ENCODE measurements around the gene OR5K3. TPM values are rescaled to one million over a fixed set of nuclear protein-coding genes. Genes with fewer than 3 reads are reported as not detected.

OR5K3 gene
- total RNA-seq, 1 experiment from 2014 or later = not detected

GRCh38 chr3:98388147-98388546 lies 2.3 kb upstream of the OR5K3 start:
- H3K56ac ChIP-seq (ENCODE audit: insufficient read length, low read depth, low read length) = no peak overlapping the region
- H2AFZ ChIP-seq (ENCODE audit: low read length) = no peak overlapping the region
- Mint-ChIP-seq H3K27me3 (ENCODE audit: low read depth) (no peaks in the 10 kb centered on the region), H3K36me3 (ENCODE audit: insufficient read depth in 1 of 3, low read depth in 3 of 3) (no peaks in the 10 kb centered on the region), H3K27ac (no peak overlapping the region), H3K4me3 (no peak overlapping the region), H3K9me3 (no peaks in the 10 kb centered on the region), H3K4me1 (no peaks in the 10 kb centered on the region)
- H3K27ac ChIP-seq (ENCODE audit: insufficient read length, low read depth, low read length) = no peak overlapping the region
- no peaks in the 10 kb centered on the region for H4K20me1 ChIP-seq (ENCODE audit: control insufficient read depth, insufficient read depth, insufficient read length)
- no peak overlapping the region for H3K9ac ChIP-seq (ENCODE audit: extremely low read depth, insufficient read length, low read length)
- no peaks in the 10 kb centered on the region for H3K9me3 ChIP-seq (ENCODE audit: control insufficient read depth, low read depth, low read length)
- H3K4ac ChIP-seq (ENCODE audit: low read depth, low read length) = no peak overlapping the region
- WGBS (ENCODE audit: extremely low coverage, insufficient read length, low lambda C conversion rate) = no CpG with 5 or more reads among the region's 2 CpGs
- H3K79me2 ChIP-seq (ENCODE audit: insufficient read depth, low read length) = no peaks in the 10 kb centered on the region
- H3K23ac ChIP-seq (ENCODE audit: insufficient read length, low read depth, low read length) = no peak overlapping the region
- H3K14ac ChIP-seq (ENCODE audit: insufficient read depth, low read length) = no peak overlapping the region
- no peak overlapping the region for H2AK5ac ChIP-seq (ENCODE audit: insufficient read length, low read length)
- H4K8ac ChIP-seq (replicated peaks; ENCODE audit: insufficient read length, low read depth, low read length) = no peak overlapping the region
- no peaks in the 10 kb centered on the region for H3K4me1 ChIP-seq (ENCODE audit: insufficient read depth, low read length)
- DNase-seq = no peak
- H3K79me1 ChIP-seq (ENCODE audit: insufficient read depth, low read depth, low read length, poor library complexity, severe bottlenecking) = no peaks in the 10 kb centered on the region
- no peak for TF ChIP-seq CTCF (conservative IDR thresholded peaks at IDR 0.05)
- no peak overlapping the region for H2BK15ac ChIP-seq (ENCODE audit: low read depth, low read length)
- H3K4me2 ChIP-seq (ENCODE audit: insufficient read depth, insufficient read length, low read length) = no peak overlapping the region
- H2BK20ac ChIP-seq (ENCODE audit: low read depth, low read length, poor library complexity, severe bottlenecking) = no peak overlapping the region
- no peaks in the 10 kb centered on the region for H3K27me3 ChIP-seq (ENCODE audit: insufficient read depth, low read length)
- no peak overlapping the region for H3K18ac ChIP-seq (ENCODE audit: insufficient read length, low read depth, low read length)
- H2BK120ac ChIP-seq (ENCODE audit: low read depth, low read length, poor library complexity, severe bottlenecking) = no peak overlapping the region
- H4K5ac ChIP-seq (ENCODE audit: insufficient read length, low read depth, low read length) = no peak overlapping the region
- no peak overlapping the region for H3T11ph ChIP-seq (ENCODE audit: low read length)
- H4K91ac ChIP-seq (ENCODE audit: insufficient read length, low read depth, low read length) = no peak overlapping the region
- H3K23me2 ChIP-seq (ENCODE audit: insufficient read length, low read depth, low read length, poor library complexity, severe bottlenecking) = no peaks in the 10 kb centered on the region
- no peak overlapping the region for H2BK12ac ChIP-seq (ENCODE audit: insufficient read length, low read depth, low read length)
- no peak overlapping the region for H2BK5ac ChIP-seq (ENCODE audit: insufficient read length, low read length)
